ENCODE data around the gene IL1RAPL1. TPM values are rescaled to one million over a fixed set of nuclear protein-coding genes. Genes with fewer than 3 reads are reported as not detected.

IL1RAPL1 gene
- total RNA-seq, 2 experiments from 2014 or later: not detected

DNA sequence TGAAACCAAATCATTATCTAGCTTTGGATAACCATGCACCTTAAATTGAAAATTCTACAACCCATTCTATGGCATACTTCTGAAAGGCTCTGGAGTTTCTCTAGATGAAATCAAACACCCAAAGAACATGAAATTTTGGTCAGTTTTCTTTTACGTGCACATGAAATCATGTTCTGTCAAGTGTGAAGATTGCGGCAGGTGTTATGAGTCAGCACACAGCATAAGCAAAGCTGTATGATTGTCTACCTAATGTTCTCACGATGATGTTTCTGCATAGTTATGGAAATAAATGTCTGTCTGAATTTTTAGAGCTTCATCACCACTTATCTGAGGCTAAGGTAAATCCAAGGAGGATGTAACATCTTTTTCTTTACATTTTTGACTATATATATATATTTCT lies 495.3 kb downstream of the IL1RAPL1 start:
- CTCF ChIA-PET: no interaction called here
- intact Hi-C loops (cut with DNase I, micrococcal nuclease): no loop called here

DNA sequence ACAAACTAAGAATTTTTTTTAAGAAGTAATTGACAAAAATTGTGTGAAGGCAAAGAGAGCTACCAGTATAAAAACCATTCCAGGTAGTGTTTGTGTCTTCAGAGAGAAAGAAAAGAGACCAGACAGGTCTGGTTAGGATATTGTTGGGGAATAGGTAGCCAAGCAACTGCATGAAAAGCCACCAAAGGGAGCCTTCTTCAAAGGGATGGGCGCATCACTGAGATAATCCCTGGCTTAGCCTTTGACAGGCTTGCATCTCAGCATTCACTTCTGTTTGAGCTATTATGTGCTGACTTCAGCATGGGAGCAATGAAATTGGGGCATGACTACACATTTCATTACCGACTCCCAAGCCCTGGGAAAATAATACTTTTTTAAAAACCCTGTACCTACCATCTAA lies 496.6 kb downstream of the IL1RAPL1 start:
- ATAC-seq (ENCODE audit: poor library complexity) (no peak), DNase-seq (no peak)
- intact Hi-C loops (cut with DNase I, micrococcal nuclease): no loop called here
- Histone ChIP-seq H3K27ac (ENCODE audit: low read depth in 1 of 2, low read length in 2 of 2) (no peak overlapping the region), H3K4me1 (ENCODE audit: insufficient read depth, low read length) (no peaks in the 10 kb centered on the region), H3K4me3 (ENCODE audit: low read length) (no peak overlapping the region), H3K27me3 (ENCODE audit: control insufficient read depth in 1 of 2, insufficient read depth in 2 of 2, low read length in 2 of 2) (no peaks in the 10 kb centered on the region), H3K9me3 (ENCODE audit: control insufficient read depth in 1 of 2, insufficient read depth in 1 of 2, low read length in 2 of 2) (no peaks in the 10 kb centered on the region), H3K36me3 (ENCODE audit: insufficient read depth, low read length) (no peaks in the 10 kb centered on the region)
- Mint-ChIP-seq H3K4me3 (no peak overlapping the region), H3K4me1 (ENCODE audit: low read depth) (no peaks in the 10 kb centered on the region), H3K27ac (no peak overlapping the region), H3K27me3 (no peaks in the 10 kb centered on the region), H3K9me3 (peaks cover 1% of the 10 kb centered on the region), H3K36me3 (ENCODE audit: low read depth) (no peaks in the 10 kb centered on the region)
- POLR2A ChIA-PET: no interaction called here
- TF ChIP-seq, protein P1, sequence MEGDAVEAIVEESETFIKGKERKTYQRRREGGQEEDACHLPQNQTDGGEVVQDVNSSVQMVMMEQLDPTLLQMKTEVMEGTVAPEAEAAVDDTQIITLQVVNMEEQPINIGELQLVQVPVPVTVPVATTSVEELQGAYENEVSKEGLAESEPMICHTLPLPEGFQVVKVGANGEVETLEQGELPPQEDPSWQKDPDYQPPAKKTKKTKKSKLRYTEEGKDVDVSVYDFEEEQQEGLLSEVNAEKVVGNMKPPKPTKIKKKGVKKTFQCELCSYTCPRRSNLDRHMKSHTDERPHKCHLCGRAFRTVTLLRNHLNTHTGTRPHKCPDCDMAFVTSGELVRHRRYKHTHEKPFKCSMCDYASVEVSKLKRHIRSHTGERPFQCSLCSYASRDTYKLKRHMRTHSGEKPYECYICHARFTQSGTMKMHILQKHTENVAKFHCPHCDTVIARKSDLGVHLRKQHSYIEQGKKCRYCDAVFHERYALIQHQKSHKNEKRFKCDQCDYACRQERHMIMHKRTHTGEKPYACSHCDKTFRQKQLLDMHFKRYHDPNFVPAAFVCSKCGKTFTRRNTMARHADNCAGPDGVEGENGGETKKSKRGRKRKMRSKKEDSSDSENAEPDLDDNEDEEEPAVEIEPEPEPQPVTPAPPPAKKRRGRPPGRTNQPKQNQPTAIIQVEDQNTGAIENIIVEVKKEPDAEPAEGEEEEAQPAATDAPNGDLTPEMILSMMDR (IDR thresholded peaks at IDR 0.05): no peak
- CTCF ChIA-PET: no interaction called here

More for the DNA sequence above, 495.3 kb downstream of the IL1RAPL1 start:
- peaks cover 2% of the 10 kb centered on the region for H3K9me3 Mint-ChIP-seq
- no peak overlapping the region for H3K27ac Mint-ChIP-seq
- H3K9me3 ChIP-seq (ENCODE audit: control insufficient read depth in 1 of 2, insufficient read depth in 1 of 2, low read length in 2 of 2): no peaks in the 10 kb centered on the region
- H3K4me1 ChIP-seq (ENCODE audit: insufficient read depth, low read length): no peaks in the 10 kb centered on the region
- DNase-seq (no peak), ATAC-seq (ENCODE audit: poor library complexity) (no peak)
- no peaks in the 10 kb centered on the region for H3K4me1 Mint-ChIP-seq (ENCODE audit: low read depth)
- H3K27me3 ChIP-seq (ENCODE audit: control insufficient read depth in 1 of 2, insufficient read depth in 2 of 2, low read length in 2 of 2): no peaks in the 10 kb centered on the region
- POLR2A ChIA-PET: no interaction called here
- TF ChIP-seq, protein P1 (IDR thresholded peaks at IDR 0.05): no peak
- H3K36me3 ChIP-seq (ENCODE audit: insufficient read depth, low read length): no peaks in the 10 kb centered on the region
- H3K27me3 Mint-ChIP-seq: no peaks in the 10 kb centered on the region
- no peak overlapping the region for H3K27ac ChIP-seq (ENCODE audit: low read depth in 1 of 2, low read length in 2 of 2)
- no peaks in the 10 kb centered on the region for H3K36me3 Mint-ChIP-seq (ENCODE audit: low read depth)
- H3K4me3 ChIP-seq (ENCODE audit: low read length): no peak overlapping the region
- H3K4me3 Mint-ChIP-seq: no peak overlapping the region

DNA sequence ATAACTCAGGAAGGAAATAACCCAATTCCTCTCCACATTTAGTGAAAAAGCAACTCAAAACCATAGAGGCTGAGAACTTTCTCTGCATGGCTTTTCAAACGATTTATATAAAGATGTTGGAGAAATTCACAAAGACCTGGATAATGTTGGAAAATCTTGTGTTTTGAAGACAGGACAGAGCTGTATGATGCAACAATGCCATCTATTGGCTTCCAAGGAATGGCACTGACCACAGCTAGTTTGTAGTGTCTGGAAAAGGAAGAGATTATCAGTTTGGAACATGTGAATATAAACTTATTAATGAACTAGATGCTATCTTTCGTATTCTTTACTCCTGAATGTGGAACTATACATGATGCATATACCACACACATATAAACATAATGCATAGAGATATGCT lies 503.6 kb downstream of the IL1RAPL1 start:
- H3K9me3 ChIP-seq (ENCODE audit: control insufficient read depth in 1 of 2, insufficient read depth in 1 of 2, low read length in 2 of 2): peaks cover 0 to 3% of the 10 kb centered on the region in 2 experiments
- ChIA-PET CTCF (no interaction called here), POLR2A (no interaction called here)
- Mint-ChIP-seq H3K27ac (no peak overlapping the region), H3K36me3 (ENCODE audit: low read depth) (no peaks in the 10 kb centered on the region), H3K9me3 (peaks cover 3% of the 10 kb centered on the region), H3K4me1 (ENCODE audit: low read depth) (no peaks in the 10 kb centered on the region), H3K27me3 (no peaks in the 10 kb centered on the region), H3K4me3 (no peak overlapping the region)
- no peaks in the 10 kb centered on the region for H3K27me3 ChIP-seq (ENCODE audit: control insufficient read depth in 1 of 2, insufficient read depth in 2 of 2, low read length in 2 of 2)
- H3K4me1 ChIP-seq (ENCODE audit: insufficient read depth, low read length): no peaks in the 10 kb centered on the region
- DNase-seq (no peak), ATAC-seq (ENCODE audit: poor library complexity) (no peak)
- TF ChIP-seq, protein P1 (IDR thresholded peaks at IDR 0.05): no peak
- H3K27ac ChIP-seq (ENCODE audit: low read depth in 1 of 2, low read length in 2 of 2): no peak overlapping the region
- H3K4me3 ChIP-seq (ENCODE audit: low read length): no peak overlapping the region
- intact Hi-C loops (cut with DNase I, micrococcal nuclease): no loop called here
- no peaks in the 10 kb centered on the region for H3K36me3 ChIP-seq (ENCODE audit: insufficient read depth, low read length)

Measured in CD4-positive, alpha-beta T cell (primary cell).